ENCODE data around the gene NDST3.

The NDST3 gene

GRCh38 chr4:118215826-118216225 is 181.5 kb downstream of the NDST3 start:
- H3K9ac ChIP-seq (ENCODE audit: low read length) = no peak overlapping the region

GRCh38 chr4:118221227-118221800 is 187.0 kb downstream of the NDST3 start:
- Histone ChIP-seq H3K27ac (ENCODE audit: low read length) (no peak overlapping the region), H3F3A (ENCODE audit: insufficient read depth, low read length) (no peaks in the 10 kb centered on the region), H3K9ac (ENCODE audit: low read length) (no peak overlapping the region), H3K79me2 (ENCODE audit: low read length) (no peaks in the 10 kb centered on the region), H3K36me3 (replicated peaks; ENCODE audit: insufficient read depth, low read length) (no peaks in the 10 kb centered on the region), H4K20me1 (ENCODE audit: insufficient read depth, low read length) (no peaks in the 10 kb centered on the region), H3K27me3 (replicated peaks; ENCODE audit: insufficient read depth, low read length) (no peaks in the 10 kb centered on the region), H3K9me2 (replicated peaks; ENCODE audit: insufficient read depth, low read length) (no peaks in the 10 kb centered on the region), H3K9me3 (replicated peaks; ENCODE audit: insufficient read depth, low read length) (no peaks in the 10 kb centered on the region), H3K4me2 (ENCODE audit: low read depth, low read length) (no peak overlapping the region), H3K4me1 (ENCODE audit: low read length) (no peaks in the 10 kb centered on the region), H2AFZ (ENCODE audit: low read length) (no peak overlapping the region), H3K4me3 (ENCODE audit: low read length) (no peak overlapping the region)
- no peak for DNase-seq
- TF ChIP-seq EZH2 (optimal IDR thresholded peaks at IDR 0.05; ENCODE audit: low read depth, low read length) (no peak), CTCF (IDR thresholded peaks at IDR 0.05; ENCODE audit: low read length) (no peak)

More at GRCh38 chr4:118215826-118216225, 181.5 kb downstream of the NDST3 start:
- H3K27me3 ChIP-seq (replicated peaks; ENCODE audit: insufficient read depth, low read length) = no peaks in the 10 kb centered on the region
- no peak overlapping the region for H3K27ac ChIP-seq (ENCODE audit: low read length)
- no peaks in the 10 kb centered on the region for H3F3A ChIP-seq (ENCODE audit: insufficient read depth, low read length)
- DNase-seq = no peak
- no peak overlapping the region for H3K4me3 ChIP-seq (ENCODE audit: low read length)
- H2AFZ ChIP-seq (ENCODE audit: low read length) = no peak overlapping the region
- no peak overlapping the region for H3K4me2 ChIP-seq (ENCODE audit: low read depth, low read length)
- no peaks in the 10 kb centered on the region for H3K9me3 ChIP-seq (replicated peaks; ENCODE audit: insufficient read depth, low read length)
- H3K79me2 ChIP-seq (ENCODE audit: low read length) = no peaks in the 10 kb centered on the region
- no peaks in the 10 kb centered on the region for H4K20me1 ChIP-seq (ENCODE audit: insufficient read depth, low read length)
- H3K4me1 ChIP-seq (ENCODE audit: low read length) = no peaks in the 10 kb centered on the region
- no peaks in the 10 kb centered on the region for H3K9me2 ChIP-seq (replicated peaks; ENCODE audit: insufficient read depth, low read length)
- TF ChIP-seq CTCF (IDR thresholded peaks at IDR 0.05; ENCODE audit: low read length) = no peak
- no peak for TF ChIP-seq EZH2phosphoT487 (IDR thresholded peaks at IDR 0.05; ENCODE audit: low read length)
- no peak for TF ChIP-seq EZH2 (optimal IDR thresholded peaks at IDR 0.05; ENCODE audit: low read depth, low read length)
- H3K36me3 ChIP-seq (replicated peaks; ENCODE audit: insufficient read depth, low read length) = no peaks in the 10 kb centered on the region

GRCh38 chr4:118224243-118224829 is 190.1 kb downstream of the NDST3 start:
- Histone ChIP-seq H3K4me1 (ENCODE audit: low read length) (no peaks in the 10 kb centered on the region), H3K27ac (ENCODE audit: low read length) (no peak overlapping the region), H3K9me2 (replicated peaks; ENCODE audit: insufficient read depth, low read length) (no peaks in the 10 kb centered on the region), H3K4me2 (ENCODE audit: low read depth, low read length) (no peak overlapping the region), H4K20me1 (ENCODE audit: insufficient read depth, low read length) (no peaks in the 10 kb centered on the region), H3K36me3 (replicated peaks; ENCODE audit: insufficient read depth, low read length) (no peaks in the 10 kb centered on the region), H3K4me3 (ENCODE audit: low read length) (no peak overlapping the region), H3K79me2 (ENCODE audit: low read length) (no peaks in the 10 kb centered on the region), H3K9ac (ENCODE audit: low read length) (no peak overlapping the region), H3F3A (ENCODE audit: insufficient read depth, low read length) (no peaks in the 10 kb centered on the region), H3K27me3 (replicated peaks; ENCODE audit: insufficient read depth, low read length) (no peaks in the 10 kb centered on the region), H3K9me3 (replicated peaks; ENCODE audit: insufficient read depth, low read length) (no peaks in the 10 kb centered on the region), H2AFZ (ENCODE audit: low read length) (no peak overlapping the region)
- no peak for TF ChIP-seq EZH2phosphoT487 (IDR thresholded peaks at IDR 0.05; ENCODE audit: low read length)
- no peak for TF ChIP-seq EZH2 (optimal IDR thresholded peaks at IDR 0.05; ENCODE audit: low read depth, low read length)
- TF ChIP-seq CTCF (IDR thresholded peaks at IDR 0.05; ENCODE audit: low read length) = peak; percentile 67
- DNase-seq = peak; percentile 52
